ENCODE data around the gene GOLGA3.

Gene GOLGA3

DNA sequence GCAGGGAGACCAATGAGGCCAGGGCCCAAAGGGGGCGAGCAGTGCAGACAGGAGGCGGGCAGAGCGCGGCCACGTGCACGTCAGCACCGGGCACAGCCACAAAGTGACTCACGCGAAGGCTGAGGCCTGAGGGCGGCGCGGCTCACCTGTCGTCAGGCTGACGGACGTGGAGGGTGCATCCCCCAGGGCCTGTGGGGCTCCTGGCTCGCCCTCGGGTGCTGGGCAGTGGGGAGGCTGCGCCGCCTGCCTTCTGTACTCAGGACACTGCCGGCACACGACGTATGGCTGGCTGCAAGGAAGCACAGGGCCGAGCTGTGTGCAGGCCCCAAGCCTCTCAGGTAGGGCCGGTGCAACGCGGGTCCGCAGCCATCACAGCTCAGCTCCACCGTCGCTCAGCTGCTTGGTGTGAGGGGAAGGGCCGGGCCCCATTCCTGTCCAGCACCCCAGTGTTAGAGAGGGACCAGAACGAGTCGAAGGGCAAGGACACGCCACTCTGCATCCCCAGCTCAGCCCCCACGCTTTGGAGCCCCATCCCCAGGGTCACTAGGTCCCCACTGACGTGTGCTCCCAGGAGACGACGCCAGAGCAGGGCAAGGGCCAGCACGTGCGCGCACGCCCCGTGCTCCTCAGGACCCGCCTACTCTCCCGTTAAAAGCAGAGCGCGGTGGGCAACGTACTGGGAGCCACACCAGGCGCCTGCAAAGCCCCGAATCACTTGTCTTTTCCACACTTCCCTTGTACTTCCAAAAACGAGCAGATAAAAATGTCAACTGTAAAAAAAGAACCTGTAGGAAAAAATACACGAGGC lies 24.8 kb upstream of the GOLGA3 start:
- H3K4me1 Mint-ChIP-seq = no peaks in the 10 kb centered on the region
- H3K27me3 Mint-ChIP-seq (ENCODE audit: low read depth, poor library complexity) = no peaks in the 10 kb centered on the region
- peak overlapping the region; percentile 87 for H3K27ac Mint-ChIP-seq
- H3K4me3 Mint-ChIP-seq = no peak overlapping the region
- no peaks in the 10 kb centered on the region for H3K9me3 Mint-ChIP-seq
- no peak for TF ChIP-seq CTCF (IDR thresholded peaks at IDR 0.05)
- DNase-seq = no peak
- H3K36me3 Mint-ChIP-seq (ENCODE audit: low read depth) = peaks cover 39% of the 10 kb centered on the region

DNA sequence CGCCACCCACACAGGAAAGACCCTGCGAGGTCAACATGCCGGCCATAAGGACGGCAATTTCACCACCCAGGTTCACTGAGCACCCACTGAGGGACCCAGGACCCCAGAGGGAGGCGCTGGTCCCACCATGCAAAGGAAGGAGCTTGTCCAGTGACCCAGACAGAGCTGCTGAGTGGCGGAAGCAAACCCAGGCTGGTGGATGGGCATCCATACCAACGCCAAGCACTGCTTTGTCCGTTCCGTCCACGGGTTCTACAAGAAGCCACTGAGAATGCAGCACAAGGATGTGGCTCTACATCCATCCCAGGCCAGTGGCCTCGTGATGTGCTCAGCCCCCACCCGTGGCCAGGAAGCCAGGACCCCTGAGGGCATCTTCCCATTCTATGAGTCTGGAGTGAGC lies 23.8 kb upstream of the GOLGA3 start:
- Mint-ChIP-seq H3K4me1 (no peaks in the 10 kb centered on the region), H3K27me3 (ENCODE audit: low read depth, poor library complexity) (no peaks in the 10 kb centered on the region), H3K9me3 (no peaks in the 10 kb centered on the region), H3K4me3 (no peak overlapping the region), H3K36me3 (ENCODE audit: low read depth) (peaks cover 37% of the 10 kb centered on the region), H3K27ac (peak overlapping the region; percentile 32)
- DNase-seq = no peak
- TF ChIP-seq CTCF (IDR thresholded peaks at IDR 0.05) = no peak

GRCh38 chr12:132851465-132851864 lies 22.8 kb upstream of the GOLGA3 start:
- DNase-seq = no peak
- no peaks in the 10 kb centered on the region for H3K27me3 Mint-ChIP-seq (ENCODE audit: low read depth, poor library complexity)
- TF ChIP-seq CTCF (IDR thresholded peaks at IDR 0.05) = no peak
- no peaks in the 10 kb centered on the region for H3K4me1 Mint-ChIP-seq
- H3K36me3 Mint-ChIP-seq (ENCODE audit: low read depth) = peaks cover 39% of the 10 kb centered on the region
- no peak overlapping the region for H3K27ac Mint-ChIP-seq
- H3K9me3 Mint-ChIP-seq = no peaks in the 10 kb centered on the region
- no peak overlapping the region for H3K4me3 Mint-ChIP-seq

GRCh38 chr12:132850291-132850690 lies 21.6 kb upstream of the GOLGA3 start:
- H3K4me3 Mint-ChIP-seq = no peak overlapping the region
- no peaks in the 10 kb centered on the region for H3K4me1 Mint-ChIP-seq
- H3K9me3 Mint-ChIP-seq = no peaks in the 10 kb centered on the region
- DNase-seq = no peak
- H3K27me3 Mint-ChIP-seq (ENCODE audit: low read depth, poor library complexity) = no peaks in the 10 kb centered on the region
- no peak for TF ChIP-seq CTCF (IDR thresholded peaks at IDR 0.05)
- H3K27ac Mint-ChIP-seq = no peak overlapping the region
- peaks cover 38% of the 10 kb centered on the region for H3K36me3 Mint-ChIP-seq (ENCODE audit: low read depth)

DNA sequence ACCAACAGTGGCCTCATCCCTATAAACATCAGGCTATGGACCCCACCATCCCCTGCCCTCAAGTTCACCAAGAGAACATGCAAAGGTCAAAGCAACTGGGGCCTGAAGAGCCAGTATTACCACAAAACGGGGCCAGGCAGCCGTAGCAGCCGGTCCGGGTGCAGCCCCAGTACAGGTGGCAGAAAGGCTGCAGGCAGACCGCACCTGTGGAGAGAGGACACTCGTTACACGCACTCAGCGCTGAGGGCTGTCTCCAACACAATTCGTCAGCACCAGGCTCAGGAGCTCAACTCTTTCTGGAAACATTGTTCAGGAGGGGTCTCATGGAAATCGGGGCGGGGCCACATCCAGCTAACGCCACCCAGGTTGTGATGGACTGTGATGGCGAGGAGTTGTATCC lies 19.9 kb upstream of the GOLGA3 start:
- no peaks in the 10 kb centered on the region for H3K9me3 Mint-ChIP-seq
- H3K27ac Mint-ChIP-seq = no peak overlapping the region

More for the DNA sequence above, 19.9 kb upstream of the GOLGA3 start:
- Mint-ChIP-seq H3K4me1 (no peaks in the 10 kb centered on the region), H3K4me3 (no peak overlapping the region), H3K36me3 (ENCODE audit: low read depth) (peaks cover 33% of the 10 kb centered on the region), H3K27me3 (ENCODE audit: low read depth, poor library complexity) (no peaks in the 10 kb centered on the region)
- TF ChIP-seq CTCF (IDR thresholded peaks at IDR 0.05) = no peak
- no peak for DNase-seq
